Measurements from ENCODE around the gene ACKR1. TPM values are rescaled to one million over a fixed set of nuclear protein-coding genes. Genes with fewer than 3 reads are reported as not detected.

Gene ACKR1
- polyA plus RNA-seq, 1 of the 3 experiments (the other 2 are of a cell fraction), result 0.02 TPM

DNA sequence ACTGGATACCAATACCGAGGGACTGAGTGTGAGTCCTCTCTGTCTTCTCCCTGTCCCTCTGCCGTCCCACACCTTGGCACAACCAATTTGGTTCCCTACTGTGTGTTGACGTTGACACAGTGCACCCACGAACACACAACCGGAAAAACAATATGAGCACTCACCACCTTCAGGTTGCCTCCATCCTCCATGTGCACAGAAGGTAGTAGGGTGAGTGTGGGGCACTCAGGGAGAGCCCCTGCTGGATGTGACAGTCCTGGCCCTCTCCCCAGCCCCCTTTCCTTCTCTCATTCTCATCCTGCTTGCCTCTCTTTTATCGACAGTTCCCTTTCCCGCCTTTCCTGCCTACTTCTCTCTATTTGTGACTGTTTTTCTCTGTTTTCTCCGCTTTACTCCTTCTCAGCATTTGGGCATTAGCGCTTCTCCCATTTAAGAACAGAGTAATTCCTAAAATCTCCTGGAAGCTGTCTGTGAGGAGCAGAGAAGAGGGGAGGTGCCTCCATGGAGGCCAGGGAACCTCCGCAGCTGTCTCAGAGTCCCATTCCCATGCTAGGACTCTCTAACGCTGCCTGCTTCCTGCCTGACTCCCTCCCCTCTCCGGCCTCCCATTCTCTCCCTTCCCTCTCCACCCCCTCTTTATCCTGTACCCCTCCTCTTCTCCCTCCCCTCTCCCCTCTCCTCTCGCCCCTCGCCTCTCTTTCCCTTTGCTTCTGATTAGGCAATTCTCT, 16.9 kb upstream of the ACKR1 start:
- ChIA-PET POLR2A (no interaction called here), CTCF (interaction anchor here (0.8 to 1.8 kb wide), 3 partner anchors 11 to 27 kb away, joined by 3 to 5 read pairs (median 4); no protein-coding TSS in a partner anchor)
- DNase-seq, result no peak
- Histone ChIP-seq H3K9ac (no peak overlapping the region), H3K36me3 (replicated peaks in 1 of 2; ENCODE audit: control insufficient read depth in 1 of 2, insufficient read depth in 2 of 2, low read length in 1 of 2) (no peaks in the 10 kb centered on the region), H3K4me1 (ENCODE audit: control insufficient read depth in 1 of 2, insufficient read depth in 2 of 2, low read depth in 1 of 2, low read length in 1 of 2) (no peaks in the 10 kb centered on the region), H3K27me3 (ENCODE audit: insufficient read depth) (no peaks in the 10 kb centered on the region; the same call in 1 of the 2 replicates), H4K20me1 (ENCODE audit: insufficient read depth) (no peaks in the 10 kb centered on the region), H3F3A (replicated peaks; ENCODE audit: insufficient read depth) (no peaks in the 10 kb centered on the region), H3K9me2 (no peaks in the 10 kb centered on the region), H3K79me2 (ENCODE audit: insufficient read depth) (no peaks in the 10 kb centered on the region), H3K9me3 (no peaks in the 10 kb centered on the region), H3K4me2 (no peak overlapping the region), H2AFZ (ENCODE audit: low read depth) (no peak overlapping the region), H3K27ac (ENCODE audit: low read depth in 2 of 2, low read length in 1 of 2) (no peak overlapping the region), H3K4me3 (ENCODE audit: low read depth in 2 of 2, low read length in 1 of 2) (no peak overlapping the region)
- TF ChIP-seq FOXJ3 (CRISPR knock-in tag; IDR thresholded peaks at IDR 0.05) (no peak), ELF1 (IDR thresholded peaks at IDR 0.05) (no peak), RAD21 (IDR thresholded peaks at IDR 0.05; ENCODE audit: low read length) (no peak), GABPA (IDR thresholded peaks at IDR 0.05; ENCODE audit: low read depth) (no peak), MXI1 (IDR thresholded peaks at IDR 0.05; ENCODE audit: low read depth, low read length) (no peak), POLR2AphosphoS5 (IDR thresholded peaks at IDR 0.05; ENCODE audit: low read depth, low read length) (no peak), CHD2 (IDR thresholded peaks at IDR 0.05; ENCODE audit: low read length, partially characterized antibody) (no peak), GATA2 (CRISPR knock-in tag; IDR thresholded peaks at IDR 0.05) (no peak), TAF1 (IDR thresholded peaks at IDR 0.05; ENCODE audit: borderline replicate concordance, low read depth, low read length) (no peak)
- TF ChIP-seq, protein P1, sequence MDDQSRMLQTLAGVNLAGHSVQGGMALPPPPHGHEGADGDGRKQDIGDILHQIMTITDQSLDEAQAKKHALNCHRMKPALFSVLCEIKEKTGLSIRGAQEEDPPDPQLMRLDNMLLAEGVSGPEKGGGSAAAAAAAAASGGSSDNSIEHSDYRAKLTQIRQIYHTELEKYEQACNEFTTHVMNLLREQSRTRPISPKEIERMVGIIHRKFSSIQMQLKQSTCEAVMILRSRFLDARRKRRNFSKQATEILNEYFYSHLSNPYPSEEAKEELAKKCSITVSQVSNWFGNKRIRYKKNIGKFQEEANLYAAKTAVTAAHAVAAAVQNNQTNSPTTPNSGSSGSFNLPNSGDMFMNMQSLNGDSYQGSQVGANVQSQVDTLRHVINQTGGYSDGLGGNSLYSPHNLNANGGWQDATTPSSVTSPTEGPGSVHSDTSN (IDR thresholded peaks at IDR 0.05), result no peak
- TF ChIP-seq, protein P2, sequence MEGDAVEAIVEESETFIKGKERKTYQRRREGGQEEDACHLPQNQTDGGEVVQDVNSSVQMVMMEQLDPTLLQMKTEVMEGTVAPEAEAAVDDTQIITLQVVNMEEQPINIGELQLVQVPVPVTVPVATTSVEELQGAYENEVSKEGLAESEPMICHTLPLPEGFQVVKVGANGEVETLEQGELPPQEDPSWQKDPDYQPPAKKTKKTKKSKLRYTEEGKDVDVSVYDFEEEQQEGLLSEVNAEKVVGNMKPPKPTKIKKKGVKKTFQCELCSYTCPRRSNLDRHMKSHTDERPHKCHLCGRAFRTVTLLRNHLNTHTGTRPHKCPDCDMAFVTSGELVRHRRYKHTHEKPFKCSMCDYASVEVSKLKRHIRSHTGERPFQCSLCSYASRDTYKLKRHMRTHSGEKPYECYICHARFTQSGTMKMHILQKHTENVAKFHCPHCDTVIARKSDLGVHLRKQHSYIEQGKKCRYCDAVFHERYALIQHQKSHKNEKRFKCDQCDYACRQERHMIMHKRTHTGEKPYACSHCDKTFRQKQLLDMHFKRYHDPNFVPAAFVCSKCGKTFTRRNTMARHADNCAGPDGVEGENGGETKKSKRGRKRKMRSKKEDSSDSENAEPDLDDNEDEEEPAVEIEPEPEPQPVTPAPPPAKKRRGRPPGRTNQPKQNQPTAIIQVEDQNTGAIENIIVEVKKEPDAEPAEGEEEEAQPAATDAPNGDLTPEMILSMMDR (IDR thresholded peaks at IDR 0.05), result no peak
- TF ChIP-seq, protein P3, sequence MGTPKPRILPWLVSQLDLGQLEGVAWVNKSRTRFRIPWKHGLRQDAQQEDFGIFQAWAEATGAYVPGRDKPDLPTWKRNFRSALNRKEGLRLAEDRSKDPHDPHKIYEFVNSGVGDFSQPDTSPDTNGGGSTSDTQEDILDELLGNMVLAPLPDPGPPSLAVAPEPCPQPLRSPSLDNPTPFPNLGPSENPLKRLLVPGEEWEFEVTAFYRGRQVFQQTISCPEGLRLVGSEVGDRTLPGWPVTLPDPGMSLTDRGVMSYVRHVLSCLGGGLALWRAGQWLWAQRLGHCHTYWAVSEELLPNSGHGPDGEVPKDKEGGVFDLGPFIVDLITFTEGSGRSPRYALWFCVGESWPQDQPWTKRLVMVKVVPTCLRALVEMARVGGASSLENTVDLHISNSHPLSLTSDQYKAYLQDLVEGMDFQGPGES (IDR thresholded peaks at IDR 0.05; ENCODE audit: low read depth, low read length), result no peak
- TF ChIP-seq, protein P4, sequence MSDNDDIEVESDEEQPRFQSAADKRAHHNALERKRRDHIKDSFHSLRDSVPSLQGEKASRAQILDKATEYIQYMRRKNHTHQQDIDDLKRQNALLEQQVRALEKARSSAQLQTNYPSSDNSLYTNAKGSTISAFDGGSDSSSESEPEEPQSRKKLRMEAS (IDR thresholded peaks at IDR 0.05; ENCODE audit: low read depth), result no peak
- TF ChIP-seq, protein P5, sequence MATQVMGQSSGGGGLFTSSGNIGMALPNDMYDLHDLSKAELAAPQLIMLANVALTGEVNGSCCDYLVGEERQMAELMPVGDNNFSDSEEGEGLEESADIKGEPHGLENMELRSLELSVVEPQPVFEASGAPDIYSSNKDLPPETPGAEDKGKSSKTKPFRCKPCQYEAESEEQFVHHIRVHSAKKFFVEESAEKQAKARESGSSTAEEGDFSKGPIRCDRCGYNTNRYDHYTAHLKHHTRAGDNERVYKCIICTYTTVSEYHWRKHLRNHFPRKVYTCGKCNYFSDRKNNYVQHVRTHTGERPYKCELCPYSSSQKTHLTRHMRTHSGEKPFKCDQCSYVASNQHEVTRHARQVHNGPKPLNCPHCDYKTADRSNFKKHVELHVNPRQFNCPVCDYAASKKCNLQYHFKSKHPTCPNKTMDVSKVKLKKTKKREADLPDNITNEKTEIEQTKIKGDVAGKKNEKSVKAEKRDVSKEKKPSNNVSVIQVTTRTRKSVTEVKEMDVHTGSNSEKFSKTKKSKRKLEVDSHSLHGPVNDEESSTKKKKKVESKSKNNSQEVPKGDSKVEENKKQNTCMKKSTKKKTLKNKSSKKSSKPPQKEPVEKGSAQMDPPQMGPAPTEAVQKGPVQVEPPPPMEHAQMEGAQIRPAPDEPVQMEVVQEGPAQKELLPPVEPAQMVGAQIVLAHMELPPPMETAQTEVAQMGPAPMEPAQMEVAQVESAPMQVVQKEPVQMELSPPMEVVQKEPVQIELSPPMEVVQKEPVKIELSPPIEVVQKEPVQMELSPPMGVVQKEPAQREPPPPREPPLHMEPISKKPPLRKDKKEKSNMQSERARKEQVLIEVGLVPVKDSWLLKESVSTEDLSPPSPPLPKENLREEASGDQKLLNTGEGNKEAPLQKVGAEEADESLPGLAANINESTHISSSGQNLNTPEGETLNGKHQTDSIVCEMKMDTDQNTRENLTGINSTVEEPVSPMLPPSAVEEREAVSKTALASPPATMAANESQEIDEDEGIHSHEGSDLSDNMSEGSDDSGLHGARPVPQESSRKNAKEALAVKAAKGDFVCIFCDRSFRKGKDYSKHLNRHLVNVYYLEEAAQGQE (IDR thresholded peaks at IDR 0.05; ENCODE audit: low read depth, low read length), result no peak
- TF ChIP-seq, protein P6, sequence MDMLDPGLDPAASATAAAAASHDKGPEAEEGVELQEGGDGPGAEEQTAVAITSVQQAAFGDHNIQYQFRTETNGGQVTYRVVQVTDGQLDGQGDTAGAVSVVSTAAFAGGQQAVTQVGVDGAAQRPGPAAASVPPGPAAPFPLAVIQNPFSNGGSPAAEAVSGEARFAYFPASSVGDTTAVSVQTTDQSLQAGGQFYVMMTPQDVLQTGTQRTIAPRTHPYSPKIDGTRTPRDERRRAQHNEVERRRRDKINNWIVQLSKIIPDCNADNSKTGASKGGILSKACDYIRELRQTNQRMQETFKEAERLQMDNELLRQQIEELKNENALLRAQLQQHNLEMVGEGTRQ (IDR thresholded peaks at IDR 0.05; ENCODE audit: borderline replicate concordance, low read depth, low read length), result no peak
- WGBS (ENCODE audit: low lambda C conversion rate), result 48% methylated on average over 14 of the region's 14 CpGs
